Measurements from ENCODE around the gene CD101.

The CD101 gene

DNA sequence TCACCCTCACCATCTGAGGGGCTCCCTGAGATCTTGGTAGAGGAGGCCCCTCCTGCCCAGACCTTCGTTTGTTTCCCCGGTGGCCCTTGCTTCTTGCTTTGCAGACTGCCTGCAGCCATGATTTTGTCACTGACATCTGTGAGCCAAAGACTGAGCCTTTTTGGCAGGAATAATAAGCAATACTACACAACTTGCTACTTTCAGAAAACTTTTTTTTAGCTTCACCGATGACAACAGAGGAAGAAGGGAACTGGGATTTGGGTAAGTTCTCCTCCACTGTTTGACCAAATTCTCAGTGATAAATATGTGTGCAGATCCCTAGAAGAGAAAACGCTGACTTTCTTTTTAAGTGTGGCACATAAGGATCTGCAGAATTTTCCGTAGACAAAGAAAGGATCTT lies 11.7 kb upstream of the CD101 start:
- Histone ChIP-seq H3K4me3 (ENCODE audit: insufficient read depth in 1 of 2, low read depth in 1 of 2, low read length in 2 of 2) (peak overlapping the region in 1 of 2 experiments; percentile 32), H2AFZ (ENCODE audit: low read depth, low read length) (no peak overlapping the region), H3K27me3 (ENCODE audit: control insufficient read depth in 1 of 2, insufficient read depth in 1 of 2, low read length in 2 of 2) (no peaks in the 10 kb centered on the region), H4K8ac (ENCODE audit: low read length) (no peak overlapping the region), H2BK15ac (ENCODE audit: low read depth, poor library complexity, severe bottlenecking) (no peak overlapping the region), H3K36me3 (ENCODE audit: control insufficient read depth in 1 of 2, insufficient read depth in 2 of 2, low read depth in 1 of 2, low read length in 2 of 2) (peaks cover 1 to 5% of the 10 kb centered on the region in 2 experiments), H3K27ac (ENCODE audit: low read length, poor library complexity, severe bottlenecking) (peak overlapping the region; percentile 26), H3K23ac (ENCODE audit: low read length in 2 of 2) (no peak overlapping the region), H3K79me1 (replicated peaks; ENCODE audit: low read length, poor library complexity, severe bottlenecking) (peaks cover 6% of the 10 kb centered on the region), H3K4me1 (ENCODE audit: control insufficient read depth, insufficient read depth, low read depth, low read length) (peaks cover 22% of the 10 kb centered on the region), H2BK12ac (ENCODE audit: low read length in 2 of 2) (no peak overlapping the region), H3K9me3 (ENCODE audit: control insufficient read depth, low read length) (no peaks in the 10 kb centered on the region), H2AK5ac (ENCODE audit: low read length, severe bottlenecking) (peak overlapping the region; percentile 86), H3K18ac (ENCODE audit: low read depth in 1 of 2, low read length in 2 of 2) (no peak overlapping the region), H3K4me2 (ENCODE audit: low read length, poor library complexity, severe bottlenecking) (no peak overlapping the region), H3K9ac (ENCODE audit: low read length) (peak overlapping the region; percentile 85), H2BK5ac (ENCODE audit: low read depth, low read length, poor library complexity, severe bottlenecking) (no peak overlapping the region), H3K4ac (ENCODE audit: low read depth in 1 of 2, low read length in 2 of 2) (no peak overlapping the region), H4K91ac (ENCODE audit: low read length) (no peak overlapping the region), H2BK120ac (ENCODE audit: low read depth, low read length) (no peak overlapping the region), H3K14ac (ENCODE audit: low read length in 2 of 2) (no peak overlapping the region)
- 97% methylated on average over 3 of the region's 5 CpGs for WGBS
- no peak for DNase-seq

DNA sequence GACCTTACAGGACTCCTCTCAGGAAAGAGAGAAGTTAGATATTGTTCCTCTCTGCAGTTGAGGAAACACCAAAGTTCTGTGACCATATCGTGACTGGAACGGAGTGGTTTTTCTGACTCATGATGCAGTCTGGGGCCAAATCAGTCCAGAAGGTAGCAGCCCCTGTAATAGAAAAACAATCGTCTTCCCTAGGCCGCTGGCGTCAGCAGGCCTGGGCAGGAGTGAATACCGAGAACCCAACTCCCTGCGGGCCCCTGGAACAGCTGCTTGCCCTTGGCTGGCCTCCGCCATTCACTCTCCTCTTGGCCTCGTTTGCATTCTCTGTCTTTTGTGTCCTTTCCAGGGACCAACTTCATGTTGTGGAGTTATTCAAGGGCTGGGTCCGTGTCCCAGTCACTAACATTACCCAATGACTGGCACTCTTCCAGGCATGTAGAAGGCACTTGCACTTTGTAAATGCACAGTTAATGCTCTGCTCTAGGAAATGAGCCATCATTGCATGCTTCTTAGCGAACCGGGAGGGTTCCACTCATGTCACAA lies 10.9 kb upstream of the CD101 start:
- H3K79me1 ChIP-seq (replicated peaks; ENCODE audit: low read length, poor library complexity, severe bottlenecking), result peaks cover 4% of the 10 kb centered on the region
- WGBS, result 89% methylated on average over 10 of the region's 12 CpGs
- no peak overlapping the region for H2BK5ac ChIP-seq (ENCODE audit: low read depth, low read length, poor library complexity, severe bottlenecking)
- peak overlapping the region in 1 of 2 experiments; percentile 32 for H3K4me3 ChIP-seq (ENCODE audit: insufficient read depth in 1 of 2, low read depth in 1 of 2, low read length in 2 of 2)
- H3K23ac ChIP-seq (ENCODE audit: low read length in 2 of 2), result no peak overlapping the region
- H3K27me3 ChIP-seq (ENCODE audit: control insufficient read depth in 1 of 2, insufficient read depth in 1 of 2, low read length in 2 of 2), result no peaks in the 10 kb centered on the region
- no peak overlapping the region for H2BK15ac ChIP-seq (ENCODE audit: low read depth, poor library complexity, severe bottlenecking)
- no peak overlapping the region for H3K18ac ChIP-seq (ENCODE audit: low read depth in 1 of 2, low read length in 2 of 2)
- H3K4me2 ChIP-seq (ENCODE audit: low read length, poor library complexity, severe bottlenecking), result no peak overlapping the region
- peak overlapping the region; percentile 85 for H3K9ac ChIP-seq (ENCODE audit: low read length)
- H2BK120ac ChIP-seq (ENCODE audit: low read depth, low read length), result no peak overlapping the region
- no peaks in the 10 kb centered on the region for H3K36me3 ChIP-seq (ENCODE audit: control insufficient read depth in 1 of 2, insufficient read depth in 2 of 2, low read depth in 1 of 2, low read length in 2 of 2)
- no peak overlapping the region for H4K91ac ChIP-seq (ENCODE audit: low read length)
- H4K8ac ChIP-seq (ENCODE audit: low read length), result no peak overlapping the region
- DNase-seq, result peak; percentile 64
- no peaks in the 10 kb centered on the region for H3K9me3 ChIP-seq (ENCODE audit: control insufficient read depth, low read length)
- H2BK12ac ChIP-seq (ENCODE audit: low read length in 2 of 2), result no peak overlapping the region
- H3K4ac ChIP-seq (ENCODE audit: low read depth in 1 of 2, low read length in 2 of 2), result no peak overlapping the region
- H3K4me1 ChIP-seq (ENCODE audit: control insufficient read depth, insufficient read depth, low read depth, low read length), result peaks cover 22% of the 10 kb centered on the region
- peak overlapping the region; percentile 24 for H2AK5ac ChIP-seq (ENCODE audit: low read length, severe bottlenecking)
- H2AFZ ChIP-seq (ENCODE audit: low read depth, low read length), result no peak overlapping the region
- no peak overlapping the region for H3K14ac ChIP-seq (ENCODE audit: low read length in 2 of 2)
- H3K27ac ChIP-seq (ENCODE audit: low read length, poor library complexity, severe bottlenecking), result peak overlapping the region; percentile 89

DNA sequence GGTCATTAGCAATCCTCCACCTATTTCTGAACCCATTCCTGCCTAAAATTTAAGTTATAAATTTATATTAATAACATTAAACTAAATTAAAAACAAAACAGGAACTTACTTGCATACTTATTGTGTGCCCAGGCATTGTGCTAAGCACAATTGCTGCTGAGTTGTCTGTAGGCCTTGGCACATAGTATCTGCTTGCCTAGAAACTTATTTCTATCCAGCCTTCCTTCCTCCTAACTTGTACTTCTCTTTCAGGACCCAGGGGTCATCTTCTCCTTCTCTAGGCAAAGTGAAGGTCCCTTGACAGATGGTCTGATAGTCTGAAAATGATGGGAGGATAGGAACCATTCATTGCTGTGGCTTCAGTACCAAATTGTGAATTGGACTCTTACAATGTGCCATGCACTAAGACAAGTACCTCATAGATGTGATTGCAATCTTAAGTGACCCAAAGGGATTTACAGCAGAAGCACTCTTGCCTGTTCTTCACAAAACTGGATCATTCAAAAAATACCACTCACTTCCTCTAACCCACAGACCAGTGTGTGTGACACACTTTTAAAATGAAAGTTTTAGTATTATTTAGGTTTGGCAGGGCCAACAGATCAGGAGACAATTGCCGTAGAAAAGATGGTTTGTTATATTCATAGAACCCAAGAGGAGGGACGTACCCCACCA lies 10.3 kb upstream of the CD101 start:
- H2BK12ac ChIP-seq (ENCODE audit: low read length in 2 of 2), result no peak overlapping the region
- no peak overlapping the region for H3K9ac ChIP-seq (ENCODE audit: low read length)
- H3K4me1 ChIP-seq (ENCODE audit: control insufficient read depth, insufficient read depth, low read depth, low read length), result peaks cover 23% of the 10 kb centered on the region
- peaks cover 4% of the 10 kb centered on the region for H3K79me1 ChIP-seq (replicated peaks; ENCODE audit: low read length, poor library complexity, severe bottlenecking)
- H3K4me2 ChIP-seq (ENCODE audit: low read length, poor library complexity, severe bottlenecking), result no peak overlapping the region
- no peak overlapping the region for H3K23ac ChIP-seq (ENCODE audit: low read length in 2 of 2)
- no peaks in the 10 kb centered on the region for H3K9me3 ChIP-seq (ENCODE audit: control insufficient read depth, low read length)
- no peak overlapping the region for H2BK15ac ChIP-seq (ENCODE audit: low read depth, poor library complexity, severe bottlenecking)
- H3K27ac ChIP-seq (ENCODE audit: low read length, poor library complexity, severe bottlenecking), result peak overlapping the region; percentile 89
- peak overlapping the region; percentile 33 for H2AK5ac ChIP-seq (ENCODE audit: low read length, severe bottlenecking)
- H3K14ac ChIP-seq (ENCODE audit: low read length in 2 of 2), result no peak overlapping the region
- H4K8ac ChIP-seq (ENCODE audit: low read length), result no peak overlapping the region
- no peak overlapping the region for H2AFZ ChIP-seq (ENCODE audit: low read depth, low read length)
- no peak for DNase-seq
- WGBS, result 97% methylated on average over 2 of the region's 2 CpGs
- H2BK120ac ChIP-seq (ENCODE audit: low read depth, low read length), result no peak overlapping the region
- no peak overlapping the region for H3K4ac ChIP-seq (ENCODE audit: low read depth in 1 of 2, low read length in 2 of 2)
- H4K91ac ChIP-seq (ENCODE audit: low read length), result no peak overlapping the region
- H3K4me3 ChIP-seq (ENCODE audit: insufficient read depth in 1 of 2, low read depth in 1 of 2, low read length in 2 of 2), result no peak overlapping the region
- no peaks in the 10 kb centered on the region for H3K36me3 ChIP-seq (ENCODE audit: control insufficient read depth in 1 of 2, insufficient read depth in 2 of 2, low read depth in 1 of 2, low read length in 2 of 2)
- no peak overlapping the region for H3K18ac ChIP-seq (ENCODE audit: low read depth in 1 of 2, low read length in 2 of 2)
- H2BK5ac ChIP-seq (ENCODE audit: low read depth, low read length, poor library complexity, severe bottlenecking), result no peak overlapping the region
- no peaks in the 10 kb centered on the region for H3K27me3 ChIP-seq (ENCODE audit: control insufficient read depth in 1 of 2, insufficient read depth in 1 of 2, low read length in 2 of 2)

DNA sequence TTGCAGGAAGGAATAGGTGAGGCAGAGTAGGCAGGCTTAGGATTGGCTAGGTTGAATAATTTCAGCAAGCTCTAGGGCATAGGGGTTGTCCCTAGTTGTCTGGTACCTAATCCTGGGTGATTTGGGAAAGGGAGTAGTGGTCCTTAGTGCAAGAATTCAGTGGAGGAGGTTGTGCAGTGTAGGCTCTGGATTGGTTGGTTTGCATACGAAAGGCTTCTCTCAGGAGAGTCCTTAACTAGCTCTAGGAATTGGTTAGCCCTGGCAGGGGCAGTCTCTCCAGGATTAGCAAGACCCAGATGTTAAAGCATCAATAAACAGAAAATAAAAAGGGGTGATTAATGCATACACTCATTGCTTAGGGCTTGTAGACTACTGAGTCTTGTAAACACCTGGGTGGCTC lies 9.6 kb upstream of the CD101 start:
- no peak overlapping the region for H3K27ac ChIP-seq (ENCODE audit: low read length, poor library complexity, severe bottlenecking)
- H2BK12ac ChIP-seq (ENCODE audit: low read length in 2 of 2), result no peak overlapping the region
- no peak overlapping the region for H3K14ac ChIP-seq (ENCODE audit: low read length in 2 of 2)
- H2BK5ac ChIP-seq (ENCODE audit: low read depth, low read length, poor library complexity, severe bottlenecking), result no peak overlapping the region
- H3K4me1 ChIP-seq (ENCODE audit: control insufficient read depth, insufficient read depth, low read depth, low read length), result peaks cover 20% of the 10 kb centered on the region
- H3K9ac ChIP-seq (ENCODE audit: low read length), result no peak overlapping the region
- no peak overlapping the region for H2BK15ac ChIP-seq (ENCODE audit: low read depth, poor library complexity, severe bottlenecking)
- H3K4me2 ChIP-seq (ENCODE audit: low read length, poor library complexity, severe bottlenecking), result no peak overlapping the region
- H3K18ac ChIP-seq (ENCODE audit: low read depth in 1 of 2, low read length in 2 of 2), result no peak overlapping the region
- H4K91ac ChIP-seq (ENCODE audit: low read length), result no peak overlapping the region
- H3K4me3 ChIP-seq (ENCODE audit: insufficient read depth in 1 of 2, low read depth in 1 of 2, low read length in 2 of 2), result no peak overlapping the region
- H4K8ac ChIP-seq (ENCODE audit: low read length), result no peak overlapping the region
- no peak for DNase-seq
- H3K36me3 ChIP-seq (ENCODE audit: control insufficient read depth in 1 of 2, insufficient read depth in 2 of 2, low read depth in 1 of 2, low read length in 2 of 2), result no peaks in the 10 kb centered on the region
- H3K4ac ChIP-seq (ENCODE audit: low read depth in 1 of 2, low read length in 2 of 2), result no peak overlapping the region
- H3K79me1 ChIP-seq (replicated peaks; ENCODE audit: low read length, poor library complexity, severe bottlenecking), result peaks cover 4% of the 10 kb centered on the region
- 100% methylated on average over 1 of the region's 1 CpG for WGBS
- H3K27me3 ChIP-seq (ENCODE audit: control insufficient read depth in 1 of 2, insufficient read depth in 1 of 2, low read length in 2 of 2), result no peaks in the 10 kb centered on the region
- no peaks in the 10 kb centered on the region for H3K9me3 ChIP-seq (ENCODE audit: control insufficient read depth, low read length)
- H2BK120ac ChIP-seq (ENCODE audit: low read depth, low read length), result no peak overlapping the region
- no peak overlapping the region for H3K23ac ChIP-seq (ENCODE audit: low read length in 2 of 2)
- H2AFZ ChIP-seq (ENCODE audit: low read depth, low read length), result no peak overlapping the region
- H2AK5ac ChIP-seq (ENCODE audit: low read length, severe bottlenecking), result peak overlapping the region; percentile 53

Data from mesenchymal stem cell (in vitro differentiated cells and primary cell).